CD4-positive, alpha-beta memory T cell (primary cell): ENCODE data around the gene DNMT3A. TPM values are rescaled to one million over a fixed set of nuclear protein-coding genes. Genes with fewer than 3 reads are reported as not detected.

ENCODE experiments used
- CTCF ChIA-PET: fragments of 350-600 bp; sonication (Branson Sonifier 250); formaldehyde crosslinking; loops from one replicate; lab custom pipeline; 2021; ENCODE audit warnings: inconsistent platforms; ENCODE audit not compliant: partially characterized antibody; lab: Charles Lee
- POLR2A ChIA-PET: fragments of 350-600 bp; sonication (Branson Sonifier 250); formaldehyde crosslinking; loops from one replicate; lab custom pipeline; 2021; ENCODE audit not compliant: partially characterized antibody; lab: Charles Lee
- DNase-seq, 5 donors: peaks; one replicate each; pipeline versions ENCODE4 v3.0.0 to v3.0.0-alpha.2; 2020 to 2022; ENCODE audit warnings: mixed read lengths in 1 of 5
- H3K27ac ChIP-seq: one replicate; pipeline ENCODE4 v1.7.0; 2013; ENCODE audit warnings: low read depth, low read length
- H3K27me3 ChIP-seq: 2 replicates; pipeline ENCODE4 v1.7.0; 2013; ENCODE audit warnings: mild to moderate bottlenecking, low read length, moderate library complexity; ENCODE audit not compliant: insufficient read depth
- H3K36me3 ChIP-seq: 2 replicates; pipeline ENCODE4 v1.7.0; 2013; ENCODE audit warnings: mild to moderate bottlenecking, low read length, moderate library complexity; ENCODE audit not compliant: insufficient read depth
- H3K4me1 ChIP-seq: 2 replicates; pipeline ENCODE4 v1.7.0; 2013; ENCODE audit warnings: mild to moderate bottlenecking, low read length, moderate library complexity; ENCODE audit not compliant: insufficient read depth
- H3K4me3 ChIP-seq, 2 donors: one replicate each; pipeline ENCODE4 v1.7.0; 2013; ENCODE audit warnings: low read length in 2 of 2, mild to moderate bottlenecking in 1 of 2
- H3K9me3 ChIP-seq, 2 donors: one replicate each; pipeline ENCODE4 v1.7.0; 2013; ENCODE audit warnings: low read length in 2 of 2, control low read depth in 1 of 2; ENCODE audit not compliant: control insufficient read depth in 1 of 2
- H3K27ac Mint-ChIP-seq, 7 donors: one replicate each; pipeline ENCODE4 v1.8.0; 2020 to 2021; ENCODE audit warnings: mixed read lengths in 7 of 7, mild to moderate bottlenecking in 6 of 7, inconsistent platforms in 3 of 7, moderate library complexity in 3 of 7
- H3K27me3 Mint-ChIP-seq, 2 donors: one replicate each; pipeline ENCODE4 v1.8.0; 2020 to 2021; ENCODE audit warnings: mixed read lengths in 2 of 2
- H3K36me3 Mint-ChIP-seq, 2 donors: one replicate each; pipeline ENCODE4 v1.8.0; 2020 to 2021; ENCODE audit warnings: mixed read lengths in 2 of 2, inconsistent platforms in 1 of 2, mild to moderate bottlenecking in 1 of 2
- H3K4me1 Mint-ChIP-seq, 4 donors: one replicate each; pipeline ENCODE4 v1.8.0; 2020 to 2021; ENCODE audit warnings: mixed read lengths in 4 of 4, mild to moderate bottlenecking in 1 of 4
- H3K4me3 Mint-ChIP-seq, 8 donors: one replicate each; pipeline ENCODE4 v1.8.0; 2020 to 2021; ENCODE audit warnings: mixed read lengths in 8 of 8, mild to moderate bottlenecking in 7 of 8, moderate library complexity in 6 of 8, inconsistent platforms in 3 of 8
- H3K9me3 Mint-ChIP-seq, 8 donors: one replicate each; pipeline ENCODE4 v1.8.0; 2020 to 2021; ENCODE audit warnings: mixed read lengths in 8 of 8, mild to moderate bottlenecking in 5 of 8, inconsistent platforms in 3 of 8, moderate library complexity in 1 of 8
- intact Hi-C: fragments of 100-400 bp; cut with micrococcal nuclease; formaldehyde crosslinking; loops from one replicate; pipeline ENCODE4 v1.15.1; 2023
- polyA plus RNA-seq, 2 donors: library from polyadenylated mRNA; unstranded; fragments of 300-500 nt; fragmentation: Illumina TruSeq; gene quantifications; one replicate each; pipeline ENCODE4 v1.2.3, GENCODE V29; 2021
- total RNA-seq, 2 experiments: library from RNA; stranded (reverse); gene quantifications; one replicate each; pipeline ENCODE4 v1.2.3, GENCODE V29; 2021

DNMT3A gene
- total and polyA plus RNA-seq, 4 experiments from 2014 or later = 7.5 to 71.6 (median 38.4) TPM

GRCh38 chr2:25361261-25362048 lies 19.7 kb upstream of the DNMT3A start:
- Histone ChIP-seq H3K27me3 (no peaks in the 10 kb centered on the region), H3K9me3 (no peaks in the 10 kb centered on the region), H3K27ac (no peak overlapping the region), H3K4me3 (peak overlapping the region in 1 of 2 donors; percentile 67), H3K4me1 (peaks cover 11% of the 10 kb centered on the region), H3K36me3 (no peaks in the 10 kb centered on the region)
- Mint-ChIP-seq H3K27ac (peak overlapping the region in 2 of 7 donors; percentile 78 to 92), H3K9me3 (no peaks in the 10 kb centered on the region), H3K4me1 (peaks cover 9 to 34% (median 14%) of the 10 kb centered on the region in 4 donors), H3K36me3 (peaks cover 0 to 3% of the 10 kb centered on the region in 2 donors), H3K4me3 (peak overlapping the region; percentile 88 to 94 (median 91)), H3K27me3 (no peaks in the 10 kb centered on the region)
- ChIA-PET POLR2A (interaction anchor here (0.6 to 2.9 kb wide), 27 partner anchors 11 to 569 kb away, joined by 3 to 54 read pairs (median 7); partner anchors contain the start of genes CENPO, DNMT3A and PTRHD1), CTCF (interaction anchor here (0.6 to 10.3 kb wide), 40 partner anchors 8 to 517 kb away, joined by 3 to 161 read pairs (median 5); partner anchors contain the start of genes ASXL2 and DNMT3A)
- no peak for DNase-seq
- intact Hi-C loops = loop anchor here (1.0 to 10.0 kb wide), 5 partner anchors 15 to 1853 kb away; partner anchors contain the start of genes ATRAID, CAD and SLC5A6

- intact Hi-C loops = no loop called here
- Histone ChIP-seq H3K4me1 (peaks cover 11% of the 10 kb centered on the region), H3K4me3 (no peak overlapping the region), H3K27ac (no peak overlapping the region), H3K36me3 (no peaks in the 10 kb centered on the region), H3K9me3 (no peaks in the 10 kb centered on the region), H3K27me3 (no peaks in the 10 kb centered on the region)
- Mint-ChIP-seq H3K9me3 (no peaks in the 10 kb centered on the region), H3K36me3 (peaks cover 0 to 3% of the 10 kb centered on the region in 2 donors), H3K4me1 (peaks cover 6 to 21% (median 12%) of the 10 kb centered on the region in 4 donors), H3K27ac (no peak overlapping the region), H3K27me3 (peaks cover 0 to 3% of the 10 kb centered on the region in 2 donors), H3K4me3 (no peak overlapping the region)
- no peak for DNase-seq
- ChIA-PET CTCF (interaction anchor here (1.5 to 10.3 kb wide), 2 partner anchors 15 to 16 kb away, joined by 4 to 161 read pairs; no protein-coding TSS in a partner anchor), POLR2A (no interaction called here)
These were observed 17.1 kb upstream of the DNMT3A start for GRCh38 chr2:25358836-25359235.

- H3K36me3 Mint-ChIP-seq = peaks cover 0 to 3% of the 10 kb centered on the region in 2 donors
- Histone ChIP-seq H3K36me3 (no peaks in the 10 kb centered on the region), H3K9me3 (no peaks in the 10 kb centered on the region), H3K27me3 (no peaks in the 10 kb centered on the region), H3K4me1 (peaks cover 11% of the 10 kb centered on the region), H3K27ac (no peak overlapping the region), H3K4me3 (no peak overlapping the region)
- H3K27me3 Mint-ChIP-seq = peaks cover 0 to 3% of the 10 kb centered on the region in 2 donors
- no peak for DNase-seq
- intact Hi-C loops = no loop called here
- no peak overlapping the region for H3K4me3 Mint-ChIP-seq
- CTCF ChIA-PET = interaction anchor here (1.1 to 10.3 kb wide), 3 partner anchors 15 to 18 kb away, joined by 4 to 161 read pairs (median 4); no protein-coding TSS in a partner anchor
- no peaks in the 10 kb centered on the region for H3K9me3 Mint-ChIP-seq
- H3K4me1 Mint-ChIP-seq = peaks cover 4 to 16% (median 10%) of the 10 kb centered on the region in 4 donors
- H3K27ac Mint-ChIP-seq = peak overlapping the region in 1 of 7 donors; percentile 18
- POLR2A ChIA-PET = no interaction called here
These were observed 16.6 kb upstream of the DNMT3A start for GRCh38 chr2:25358249-25358815.

- H3K36me3 ChIP-seq = no peaks in the 10 kb centered on the region
- H3K27ac Mint-ChIP-seq = peak overlapping the region in 1 of 7 donors; percentile 59
- no peaks in the 10 kb centered on the region for H3K4me1 ChIP-seq
- H3K9me3 Mint-ChIP-seq = peaks cover 0 to 2% (median 0%) of the 10 kb centered on the region in 8 donors
- H3K4me3 ChIP-seq = no peak overlapping the region
- intact Hi-C loops = no loop called here
- H3K9me3 ChIP-seq = no peaks in the 10 kb centered on the region
- peaks cover 6 to 10% of the 10 kb centered on the region in 2 donors for H3K27me3 Mint-ChIP-seq
- ChIA-PET CTCF (no interaction called here), POLR2A (no interaction called here)
- no peaks in the 10 kb centered on the region for H3K36me3 Mint-ChIP-seq
- no peaks in the 10 kb centered on the region for H3K27me3 ChIP-seq
- H3K4me1 Mint-ChIP-seq = peaks cover 0 to 3% (median 0%) of the 10 kb centered on the region in 4 donors
- no peak overlapping the region for H3K27ac ChIP-seq
- H3K4me3 Mint-ChIP-seq = no peak overlapping the region
- no peak for DNase-seq
These were observed 14.4 kb upstream of the DNMT3A start for GRCh38 chr2:25356088-25356487.

- H3K4me3 ChIP-seq = no peak overlapping the region
- H3K27ac ChIP-seq = no peak overlapping the region
- Mint-ChIP-seq H3K4me3 (no peak overlapping the region), H3K36me3 (no peaks in the 10 kb centered on the region), H3K27ac (no peak overlapping the region), H3K9me3 (peaks cover 0 to 2% (median 0%) of the 10 kb centered on the region in 8 donors), H3K27me3 (peaks cover 7 to 11% of the 10 kb centered on the region in 2 donors), H3K4me1 (peaks cover 0 to 7% (median under 1%) of the 10 kb centered on the region in 4 donors)
- ChIA-PET CTCF (no interaction called here), POLR2A (no interaction called here)
- no peak for DNase-seq
- intact Hi-C loops = no loop called here
- H3K36me3 ChIP-seq = no peaks in the 10 kb centered on the region
- H3K4me1 ChIP-seq = no peaks in the 10 kb centered on the region
- H3K9me3 ChIP-seq = no peaks in the 10 kb centered on the region
- no peaks in the 10 kb centered on the region for H3K27me3 ChIP-seq
These were observed 13.5 kb upstream of the DNMT3A start for GRCh38 chr2:25355270-25355669.

- Mint-ChIP-seq H3K27ac (no peak overlapping the region), H3K4me3 (no peak overlapping the region), H3K36me3 (no peaks in the 10 kb centered on the region), H3K9me3 (peaks cover 0 to 2% (median 0%) of the 10 kb centered on the region in 8 donors), H3K4me1 (peaks cover 0 to 9% (median 3%) of the 10 kb centered on the region in 4 donors), H3K27me3 (peaks cover 11% of the 10 kb centered on the region in 2 donors)
- no peak for DNase-seq
- no peaks in the 10 kb centered on the region for H3K27me3 ChIP-seq
- POLR2A ChIA-PET = no interaction called here
- CTCF ChIA-PET = interaction anchor here (0.9 to 2.9 kb wide), 2 partner anchors 8 to 39 kb away, joined by 3 to 6 read pairs; no protein-coding TSS in a partner anchor
- intact Hi-C loops = no loop called here
- H3K4me3 ChIP-seq = no peak overlapping the region
- H3K36me3 ChIP-seq = no peaks in the 10 kb centered on the region
- H3K4me1 ChIP-seq = no peaks in the 10 kb centered on the region
- H3K9me3 ChIP-seq = no peaks in the 10 kb centered on the region
- no peak overlapping the region for H3K27ac ChIP-seq
These were observed 12.4 kb upstream of the DNMT3A start for GRCh38 chr2:25354116-25354515.

- Mint-ChIP-seq H3K36me3 (no peaks in the 10 kb centered on the region), H3K9me3 (peaks cover 0 to 2% (median 0%) of the 10 kb centered on the region in 8 donors), H3K4me3 (no peak overlapping the region), H3K27ac (no peak overlapping the region), H3K4me1 (peaks cover 2 to 16% (median 8%) of the 10 kb centered on the region in 4 donors), H3K27me3 (peaks cover 8 to 11% of the 10 kb centered on the region in 2 donors)
- H3K27me3 ChIP-seq = no peaks in the 10 kb centered on the region
- H3K36me3 ChIP-seq = no peaks in the 10 kb centered on the region
- H3K27ac ChIP-seq = no peak overlapping the region
- H3K4me1 ChIP-seq = no peaks in the 10 kb centered on the region
- no peak for DNase-seq
- no peak overlapping the region for H3K4me3 ChIP-seq
- intact Hi-C loops = no loop called here
- CTCF ChIA-PET = interaction anchor here (1.7 to 4.7 kb wide), 3 partner anchors 12 to 71 kb away, joined by 4 to 35 read pairs (median 7); no protein-coding TSS in a partner anchor
- no peaks in the 10 kb centered on the region for H3K9me3 ChIP-seq
- POLR2A ChIA-PET = no interaction called here
These were observed 7.7 kb upstream of the DNMT3A start for GRCh38 chr2:25349397-25349796.
